Measurements from ENCODE around the gene MIX23. TPM values are rescaled to one million over a fixed set of nuclear protein-coding genes. Genes with fewer than 3 reads are reported as not detected.

The MIX23 gene
- total RNA-seq, 1 experiment from 2014 or later, result 111 TPM

- Histone ChIP-seq H3K36me3 (ENCODE audit: low read depth, low read length) (peaks cover 16% of the 10 kb centered on the region; the same call in 1 of the 2 replicates), H2AFZ (ENCODE audit: low read length) (no peak overlapping the region), H3K4me3 (ENCODE audit: low read length) (no peak overlapping the region), H3K4me1 (ENCODE audit: insufficient read depth, low read length) (peaks cover 13% of the 10 kb centered on the region), H3K79me2 (ENCODE audit: low read length) (no peaks in the 10 kb centered on the region), H3K4me2 (ENCODE audit: low read length) (no peak overlapping the region), H3K27me3 (ENCODE audit: low read length) (no peaks in the 10 kb centered on the region), H3K27ac (ENCODE audit: low read length) (no peak overlapping the region), H3K9me2 (replicated peaks; ENCODE audit: low read length) (no peaks in the 10 kb centered on the region), H3F3A (ENCODE audit: low read length, unreplicated experiment) (no peaks in the 10 kb centered on the region), H3K9me3 (ENCODE audit: low read length) (no peaks in the 10 kb centered on the region), H4K20me1 (ENCODE audit: low read length) (no peaks in the 10 kb centered on the region), H3K9ac (ENCODE audit: low read length) (no peak overlapping the region)
- DNase-seq (no peak), ATAC-seq (no peak)
- TF ChIP-seq EZH2 (IDR thresholded peaks at IDR 0.05; ENCODE audit: low read length, unreplicated experiment), result no peak
- no peak for TF ChIP-seq CTCF (conservative IDR thresholded peaks at IDR 0.05; ENCODE audit: low read depth, low read length)
- TF ChIP-seq EZH2phosphoT487 (IDR thresholded peaks at IDR 0.05; ENCODE audit: borderline replicate concordance, low read length), result no peak
- intact Hi-C loops (cut with micrococcal nuclease), result loop anchor here (1.0 to 10.0 kb wide), 5 partner anchors 49 to 809 kb away; no protein-coding TSS in a partner anchor
- ChIA-PET POLR2A (ENCODE audit: unreplicated experiment) (no interaction called here), CTCF (interaction anchor here (1.0 to 6.5 kb wide), 2 partner anchors 49 to 56 kb away, joined by 5 to 68 read pairs; no protein-coding TSS in a partner anchor)
- BruUV-seq (replicated peaks), result no TSS peak
These were observed 27.4 kb downstream of the MIX23 start for GRCh38 chr3:122355612-122356011.

- no peak overlapping the region for H3K9ac ChIP-seq (ENCODE audit: low read length)
- H3K9me3 ChIP-seq (ENCODE audit: low read length), result no peaks in the 10 kb centered on the region
- no peak overlapping the region for H3K4me3 ChIP-seq (ENCODE audit: low read length)
- H3F3A ChIP-seq (ENCODE audit: low read length, unreplicated experiment), result no peaks in the 10 kb centered on the region
- no peak for DNase-seq
- CTCF ChIA-PET, result interaction anchor here (6.5 kb wide), 1 partner anchor 47 kb away, joined by 68 read pairs; no protein-coding TSS in a partner anchor
- no TSS peak for BruUV-seq (replicated peaks)
- no peaks in the 10 kb centered on the region for H3K9me2 ChIP-seq (replicated peaks; ENCODE audit: low read length)
- no peak overlapping the region for H3K27ac ChIP-seq (ENCODE audit: low read length)
- H3K27me3 ChIP-seq (ENCODE audit: low read length), result no peaks in the 10 kb centered on the region
- H3K4me1 ChIP-seq (ENCODE audit: insufficient read depth, low read length), result peaks cover 13% of the 10 kb centered on the region
- POLR2A ChIA-PET (ENCODE audit: unreplicated experiment), result no interaction called here
- H3K36me3 ChIP-seq (ENCODE audit: low read depth, low read length), result peaks cover 7% of the 10 kb centered on the region; the same call in 1 of the 2 replicates
- H3K4me2 ChIP-seq (ENCODE audit: low read length), result no peak overlapping the region
- H3K79me2 ChIP-seq (ENCODE audit: low read length), result no peaks in the 10 kb centered on the region
- no peaks in the 10 kb centered on the region for H4K20me1 ChIP-seq (ENCODE audit: low read length)
- TF ChIP-seq EZH2 (IDR thresholded peaks at IDR 0.05; ENCODE audit: low read length, unreplicated experiment), result no peak
- TF ChIP-seq CTCF (conservative IDR thresholded peaks at IDR 0.05; ENCODE audit: low read depth, low read length), result no peak
- no peak for TF ChIP-seq EZH2phosphoT487 (IDR thresholded peaks at IDR 0.05; ENCODE audit: borderline replicate concordance, low read length)
- intact Hi-C loops (cut with micrococcal nuclease), result loop anchor here (10.0 kb wide), 1 partner anchor 379 kb away; no protein-coding TSS in a partner anchor
- no peak overlapping the region for H2AFZ ChIP-seq (ENCODE audit: low read length)
- no peak for ATAC-seq
These were observed 29.1 kb downstream of the MIX23 start for GRCh38 chr3:122353893-122354401.

GRCh38 chr3:122353215-122353614, 29.8 kb downstream of the MIX23 start:
- Histone ChIP-seq H3K9me2 (replicated peaks; ENCODE audit: low read length) (no peaks in the 10 kb centered on the region), H3F3A (ENCODE audit: low read length, unreplicated experiment) (no peaks in the 10 kb centered on the region), H3K27me3 (ENCODE audit: low read length) (no peaks in the 10 kb centered on the region), H3K4me1 (ENCODE audit: insufficient read depth, low read length) (peaks cover 13% of the 10 kb centered on the region), H3K79me2 (ENCODE audit: low read length) (no peaks in the 10 kb centered on the region), H3K27ac (ENCODE audit: low read length) (no peak overlapping the region), H3K4me2 (ENCODE audit: low read length) (no peak overlapping the region), H2AFZ (ENCODE audit: low read length) (no peak overlapping the region), H4K20me1 (ENCODE audit: low read length) (no peaks in the 10 kb centered on the region), H3K36me3 (ENCODE audit: low read depth, low read length) (no peaks in the 10 kb centered on the region; the same call in 1 of the 2 replicates), H3K4me3 (ENCODE audit: low read length) (no peak overlapping the region), H3K9ac (ENCODE audit: low read length) (no peak overlapping the region), H3K9me3 (ENCODE audit: low read length) (no peaks in the 10 kb centered on the region)
- POLR2A ChIA-PET (ENCODE audit: unreplicated experiment), result no interaction called here
- DNase-seq, result peak; percentile 70
- ATAC-seq, result peak; percentile 31
- intact Hi-C loops (cut with micrococcal nuclease), result loop anchor here (10.0 kb wide), 1 partner anchor 378 kb away; no protein-coding TSS in a partner anchor
- BruUV-seq (replicated peaks), result no TSS peak
- no peak for TF ChIP-seq EZH2 (IDR thresholded peaks at IDR 0.05; ENCODE audit: low read length, unreplicated experiment)
- no peak for TF ChIP-seq EZH2phosphoT487 (IDR thresholded peaks at IDR 0.05; ENCODE audit: borderline replicate concordance, low read length)
- CTCF ChIA-PET, result interaction anchor here (6.5 kb wide), 1 partner anchor 47 kb away, joined by 68 read pairs; no protein-coding TSS in a partner anchor

Data from PC-3 (cell line).